ENCODE results near the gene ARL15. TPM values are rescaled to one million over a fixed set of nuclear protein-coding genes. Genes with fewer than 3 reads are reported as not detected.

The ARL15 gene
- total RNA-seq, 1 donor from 2014 or later, result 74.4 TPM

GRCh38 chr5:54205453-54205852 lies 104.9 kb downstream of the ARL15 start:
- TF ChIP-seq POLR2AphosphoS5 (IDR thresholded peaks at IDR 0.05; ENCODE audit: insufficient read depth in 1 of 2, low read depth in 1 of 2), result no peak
- no peak for TF ChIP-seq POLR2A (IDR thresholded peaks at IDR 0.05)
- TF ChIP-seq, protein P1, sequence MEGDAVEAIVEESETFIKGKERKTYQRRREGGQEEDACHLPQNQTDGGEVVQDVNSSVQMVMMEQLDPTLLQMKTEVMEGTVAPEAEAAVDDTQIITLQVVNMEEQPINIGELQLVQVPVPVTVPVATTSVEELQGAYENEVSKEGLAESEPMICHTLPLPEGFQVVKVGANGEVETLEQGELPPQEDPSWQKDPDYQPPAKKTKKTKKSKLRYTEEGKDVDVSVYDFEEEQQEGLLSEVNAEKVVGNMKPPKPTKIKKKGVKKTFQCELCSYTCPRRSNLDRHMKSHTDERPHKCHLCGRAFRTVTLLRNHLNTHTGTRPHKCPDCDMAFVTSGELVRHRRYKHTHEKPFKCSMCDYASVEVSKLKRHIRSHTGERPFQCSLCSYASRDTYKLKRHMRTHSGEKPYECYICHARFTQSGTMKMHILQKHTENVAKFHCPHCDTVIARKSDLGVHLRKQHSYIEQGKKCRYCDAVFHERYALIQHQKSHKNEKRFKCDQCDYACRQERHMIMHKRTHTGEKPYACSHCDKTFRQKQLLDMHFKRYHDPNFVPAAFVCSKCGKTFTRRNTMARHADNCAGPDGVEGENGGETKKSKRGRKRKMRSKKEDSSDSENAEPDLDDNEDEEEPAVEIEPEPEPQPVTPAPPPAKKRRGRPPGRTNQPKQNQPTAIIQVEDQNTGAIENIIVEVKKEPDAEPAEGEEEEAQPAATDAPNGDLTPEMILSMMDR (IDR thresholded peaks at IDR 0.05), result no peak
- Histone ChIP-seq H3K4me1 (no peaks in the 10 kb centered on the region), H3K4me3 (no peak overlapping the region), H3K36me3 (no peaks in the 10 kb centered on the region), H3K9me3 (no peaks in the 10 kb centered on the region), H3K27me3 (no peaks in the 10 kb centered on the region), H3K27ac (no peak overlapping the region)
- intact Hi-C loops (cut with DNase I), result no loop called here
- no peak for DNase-seq (ENCODE audit: extremely low spot score in 2 of 2)

- TF ChIP-seq POLR2AphosphoS5 (IDR thresholded peaks at IDR 0.05; ENCODE audit: insufficient read depth in 1 of 2, low read depth in 1 of 2) (no peak), POLR2A (IDR thresholded peaks at IDR 0.05) (no peak)
- TF ChIP-seq, protein P1 (IDR thresholded peaks at IDR 0.05), result no peak
- DNase-seq (ENCODE audit: extremely low spot score in 2 of 2), result no peak
- intact Hi-C loops (cut with DNase I), result no loop called here
Observed at GRCh38 chr5:54197018-54197417, 113.4 kb downstream of the ARL15 start.

DNA sequence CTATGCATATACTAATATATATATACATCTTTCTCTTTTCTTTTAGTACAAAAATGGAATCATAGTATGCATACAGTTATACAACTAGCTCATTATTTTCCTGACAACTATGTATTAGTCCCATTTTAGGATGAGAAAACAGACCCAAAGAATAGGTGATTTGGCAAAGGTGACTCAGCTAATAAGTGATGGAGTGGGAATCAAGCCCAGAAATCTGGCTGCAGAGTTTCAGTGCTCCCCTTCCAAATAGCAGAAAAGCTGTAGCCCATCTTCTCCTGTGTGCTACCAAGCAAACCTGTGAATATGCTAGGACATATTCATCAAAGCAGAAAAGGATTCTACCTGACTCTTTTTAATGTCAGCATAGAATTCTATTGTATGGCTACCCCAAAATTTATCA lies 114.7 kb downstream of the ARL15 start:
- Histone ChIP-seq H3K27me3 (no peaks in the 10 kb centered on the region), H3K9me3 (no peaks in the 10 kb centered on the region), H3K36me3 (no peaks in the 10 kb centered on the region), H3K4me3 (no peak overlapping the region), H3K4me1 (peaks cover 8% of the 10 kb centered on the region), H3K27ac (no peak overlapping the region)
- DNase-seq (ENCODE audit: extremely low spot score in 2 of 2), result no peak
- no peak for TF ChIP-seq POLR2AphosphoS5 (IDR thresholded peaks at IDR 0.05; ENCODE audit: insufficient read depth in 1 of 2, low read depth in 1 of 2)
- no peak for TF ChIP-seq POLR2A (IDR thresholded peaks at IDR 0.05)
- TF ChIP-seq, protein P1 (IDR thresholded peaks at IDR 0.05), result no peak
- intact Hi-C loops (cut with DNase I), result no loop called here

More at GRCh38 chr5:54197018-54197417, 113.4 kb downstream of the ARL15 start:
- Histone ChIP-seq H3K4me3 (no peak overlapping the region), H3K27me3 (no peaks in the 10 kb centered on the region), H3K9me3 (no peaks in the 10 kb centered on the region), H3K4me1 (peaks cover 8% of the 10 kb centered on the region), H3K36me3 (no peaks in the 10 kb centered on the region), H3K27ac (no peak overlapping the region)

GRCh38 chr5:54194318-54194717 lies 116.1 kb downstream of the ARL15 start:
- TF ChIP-seq POLR2A (IDR thresholded peaks at IDR 0.05) (no peak), POLR2AphosphoS5 (IDR thresholded peaks at IDR 0.05; ENCODE audit: insufficient read depth in 1 of 2, low read depth in 1 of 2) (no peak)
- TF ChIP-seq, protein P1 (IDR thresholded peaks at IDR 0.05), result no peak
- H3K4me3 ChIP-seq, result no peak overlapping the region
- no peaks in the 10 kb centered on the region for H3K9me3 ChIP-seq
- no peak for DNase-seq (ENCODE audit: extremely low spot score in 2 of 2)
- H3K27ac ChIP-seq, result no peak overlapping the region
- intact Hi-C loops (cut with DNase I), result no loop called here
- H3K4me1 ChIP-seq, result peaks cover 8% of the 10 kb centered on the region
- no peaks in the 10 kb centered on the region for H3K27me3 ChIP-seq
- no peaks in the 10 kb centered on the region for H3K36me3 ChIP-seq

DNA sequence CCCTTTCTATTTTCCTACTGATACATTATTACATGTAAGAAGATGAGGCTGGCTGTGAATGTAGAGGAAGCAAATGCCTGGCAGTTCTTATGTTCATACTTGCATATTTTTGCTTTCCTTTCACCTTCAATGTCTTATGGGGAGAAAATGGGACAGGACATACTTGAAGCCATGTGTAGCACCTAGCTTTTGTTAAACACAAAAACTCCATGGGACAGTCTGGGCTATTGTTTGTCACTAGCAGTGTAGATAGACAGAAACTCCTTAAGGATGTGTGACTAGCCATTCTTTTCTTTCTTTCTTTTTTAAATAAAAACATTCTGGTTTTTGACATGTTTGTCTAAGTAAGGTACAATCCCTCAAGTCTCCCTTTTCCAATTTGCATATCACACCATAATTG lies 122.7 kb downstream of the ARL15 start:
- intact Hi-C loops (cut with DNase I), result no loop called here
- no peak overlapping the region for H3K4me3 ChIP-seq
- H3K9me3 ChIP-seq, result no peaks in the 10 kb centered on the region
- DNase-seq (ENCODE audit: extremely low spot score in 2 of 2), result no peak
- H3K27ac ChIP-seq, result no peak overlapping the region
- no peaks in the 10 kb centered on the region for H3K36me3 ChIP-seq
- TF ChIP-seq POLR2A (IDR thresholded peaks at IDR 0.05), result no peak
- no peak for TF ChIP-seq POLR2AphosphoS5 (IDR thresholded peaks at IDR 0.05; ENCODE audit: insufficient read depth in 1 of 2, low read depth in 1 of 2)
- TF ChIP-seq, protein P1 (IDR thresholded peaks at IDR 0.05), result no peak
- H3K4me1 ChIP-seq, result no peaks in the 10 kb centered on the region
- H3K27me3 ChIP-seq, result no peaks in the 10 kb centered on the region

All from vagina (tissue), 2 donors.